ENCODE measurements around the gene CDKN2B-AS1.
A peak's percentile ranks its signal among the peaks of the same experiment; 100 is the strongest.
"Not testable (repeated sequence)": the region's sequence is repeated elsewhere in the genome, so short reads cannot be mapped to it uniquely, and the experiment has no call there.

The CDKN2B-AS1 gene

GRCh38 chr9:21994556-21995005 is at the start of gene CDKN2B-AS1:
Gene CDKN2B-AS1 (plus strand): TSS chr9:21994791.
- peak within 1 kb of the TSS; percentile 96 for H3K4me3 ChIP-seq (replicated peaks; ENCODE audit: low read depth, low read length)
- peak; percentile 73 for DNase-seq (ENCODE audit: low read depth)
- no peak for TF ChIP-seq CTCF (IDR thresholded peaks at IDR 0.05; ENCODE audit: low read length, missing control alignments)

GRCh38 chr9:21945606-21946005 is 49.0 kb upstream of the CDKN2B-AS1 start:
- no peak overlapping the region for H3K4me3 ChIP-seq (replicated peaks; ENCODE audit: low read depth, low read length)
- TF ChIP-seq CTCF (IDR thresholded peaks at IDR 0.05; ENCODE audit: low read length, missing control alignments) = no peak
- DNase-seq (ENCODE audit: low read depth) = no peak

GRCh38 chr9:21958833-21959232 is 35.8 kb upstream of the CDKN2B-AS1 start:
- no peak for DNase-seq (ENCODE audit: low read depth)
- no peak overlapping the region for H3K4me3 ChIP-seq (replicated peaks; ENCODE audit: low read depth, low read length)
- TF ChIP-seq CTCF (IDR thresholded peaks at IDR 0.05; ENCODE audit: low read length, missing control alignments) = no peak

- DNase-seq (ENCODE audit: low read depth); H3K4me3 ChIP-seq (replicated peaks; ENCODE audit: low read depth, low read length): not testable (repeated sequence)
Observed at GRCh38 chr9:21959268-21959667, 35.3 kb upstream of the CDKN2B-AS1 start.

- no peak overlapping the region for H3K4me3 ChIP-seq (replicated peaks; ENCODE audit: low read depth, low read length)
- TF ChIP-seq CTCF (IDR thresholded peaks at IDR 0.05; ENCODE audit: low read length, missing control alignments) = no peak
- no peak for DNase-seq (ENCODE audit: low read depth)
Observed at GRCh38 chr9:21961569-21961968, 33.0 kb upstream of the CDKN2B-AS1 start.

- TF ChIP-seq CTCF (IDR thresholded peaks at IDR 0.05; ENCODE audit: low read length, missing control alignments) = no peak
- peak; percentile 83 for DNase-seq (ENCODE audit: low read depth)
- peak overlapping the region; percentile 45 for H3K4me3 ChIP-seq (replicated peaks; ENCODE audit: low read depth, low read length)
Observed at GRCh38 chr9:21964925-21965385, 29.6 kb upstream of the CDKN2B-AS1 start.

- peak; percentile 79 for TF ChIP-seq CTCF (IDR thresholded peaks at IDR 0.05; ENCODE audit: low read length, missing control alignments)
- H3K4me3 ChIP-seq (replicated peaks; ENCODE audit: low read depth, low read length) = peak overlapping the region; percentile 45
- peak; percentile 81 for DNase-seq (ENCODE audit: low read depth)
Observed at GRCh38 chr9:21965401-21965951, 29.1 kb upstream of the CDKN2B-AS1 start.
